ENCODE results near the gene WNT1.

The WNT1 gene

DNA sequence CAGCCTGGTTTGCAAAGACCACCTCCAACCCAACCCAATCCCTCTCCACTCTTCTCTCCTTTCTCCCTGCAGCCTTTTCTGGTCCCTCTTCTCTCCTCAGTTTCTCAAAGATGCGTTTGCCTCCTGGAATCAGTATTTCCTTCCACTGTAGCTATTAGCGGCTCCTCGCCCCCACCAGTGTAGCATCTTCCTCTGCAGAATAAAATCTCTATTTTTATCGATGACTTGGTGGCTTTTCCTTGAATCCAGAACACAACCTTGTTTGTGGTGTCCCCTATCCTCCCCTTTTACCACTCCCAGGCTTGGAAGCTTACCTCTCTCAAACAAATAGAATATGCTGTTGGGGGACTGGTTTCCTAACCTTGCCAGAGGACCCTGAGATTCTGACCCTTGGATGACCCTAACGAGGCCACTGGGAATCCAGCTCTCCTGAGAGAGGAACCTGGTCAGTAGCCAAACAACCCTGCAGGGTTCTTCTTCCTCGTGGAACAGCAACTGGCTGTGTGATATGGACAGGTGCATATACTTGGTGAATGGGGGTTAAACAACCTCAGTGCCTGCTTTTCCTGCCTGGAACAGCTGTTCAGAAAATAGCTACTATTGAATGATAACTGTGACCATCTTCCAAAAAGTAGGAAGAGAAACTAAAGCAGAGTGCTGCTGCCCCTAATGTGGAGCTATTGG, 4.4 kb downstream of the WNT1 start:
- Histone ChIP-seq H4K20me1 (ENCODE audit: insufficient read depth, low read length, poor library complexity, severe bottlenecking) (no peaks in the 10 kb centered on the region), H2AFZ (ENCODE audit: low read length) (no peak overlapping the region), H3K27me3 (ENCODE audit: insufficient read depth, low read length, poor library complexity, severe bottlenecking) (no peaks in the 10 kb centered on the region), H3K4me1 (ENCODE audit: insufficient read depth, low read length, poor library complexity, severe bottlenecking) (peaks cover 3% of the 10 kb centered on the region), H3K4me2 (ENCODE audit: low read depth, low read length, poor library complexity, severe bottlenecking) (no peak overlapping the region), H3K79me2 (ENCODE audit: insufficient read depth, low read length) (no peaks in the 10 kb centered on the region), H3F3A (ENCODE audit: low read depth) (no peaks in the 10 kb centered on the region), H3K9me2 (replicated peaks; ENCODE audit: low read depth, low read length) (no peaks in the 10 kb centered on the region), H3K9ac (ENCODE audit: low read depth, low read length, poor library complexity, severe bottlenecking) (no peak overlapping the region), H3K36me3 (ENCODE audit: insufficient read depth, low read length) (no peaks in the 10 kb centered on the region), H3K4me3 (ENCODE audit: low read length, poor library complexity, severe bottlenecking) (no peak overlapping the region), H3K9me3 (ENCODE audit: insufficient read depth, low read depth, low read length) (no peaks in the 10 kb centered on the region)
- TF ChIP-seq, protein P1, sequence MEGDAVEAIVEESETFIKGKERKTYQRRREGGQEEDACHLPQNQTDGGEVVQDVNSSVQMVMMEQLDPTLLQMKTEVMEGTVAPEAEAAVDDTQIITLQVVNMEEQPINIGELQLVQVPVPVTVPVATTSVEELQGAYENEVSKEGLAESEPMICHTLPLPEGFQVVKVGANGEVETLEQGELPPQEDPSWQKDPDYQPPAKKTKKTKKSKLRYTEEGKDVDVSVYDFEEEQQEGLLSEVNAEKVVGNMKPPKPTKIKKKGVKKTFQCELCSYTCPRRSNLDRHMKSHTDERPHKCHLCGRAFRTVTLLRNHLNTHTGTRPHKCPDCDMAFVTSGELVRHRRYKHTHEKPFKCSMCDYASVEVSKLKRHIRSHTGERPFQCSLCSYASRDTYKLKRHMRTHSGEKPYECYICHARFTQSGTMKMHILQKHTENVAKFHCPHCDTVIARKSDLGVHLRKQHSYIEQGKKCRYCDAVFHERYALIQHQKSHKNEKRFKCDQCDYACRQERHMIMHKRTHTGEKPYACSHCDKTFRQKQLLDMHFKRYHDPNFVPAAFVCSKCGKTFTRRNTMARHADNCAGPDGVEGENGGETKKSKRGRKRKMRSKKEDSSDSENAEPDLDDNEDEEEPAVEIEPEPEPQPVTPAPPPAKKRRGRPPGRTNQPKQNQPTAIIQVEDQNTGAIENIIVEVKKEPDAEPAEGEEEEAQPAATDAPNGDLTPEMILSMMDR (conservative IDR thresholded peaks at IDR 0.05; ENCODE audit: low read length): no peak
- TF ChIP-seq EZH2phosphoT487 (IDR thresholded peaks at IDR 0.05; ENCODE audit: borderline replicate concordance): no peak

DNA sequence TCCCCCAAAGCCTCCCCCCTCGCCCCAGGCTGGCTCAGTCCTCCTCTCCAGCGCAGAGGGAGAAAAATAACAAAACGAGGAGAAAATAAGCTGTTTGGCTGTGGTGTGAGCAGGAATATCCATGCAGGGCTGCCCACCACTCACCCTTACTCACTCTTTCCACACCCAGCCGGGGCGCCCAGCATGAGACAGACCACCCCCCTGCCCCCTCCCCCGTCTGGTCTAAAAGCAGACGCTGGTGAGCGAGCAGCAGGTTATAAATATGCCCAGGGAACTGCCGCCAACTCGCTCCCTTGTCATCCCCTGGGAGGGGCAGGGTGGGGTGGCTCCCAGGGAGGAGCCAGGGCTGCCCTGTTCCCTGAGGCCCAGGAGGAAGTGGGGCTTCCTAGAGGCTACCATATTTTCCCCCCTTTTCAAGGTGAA, 7.4 kb downstream of the WNT1 start:
- H3K9ac ChIP-seq (ENCODE audit: low read depth, low read length, poor library complexity, severe bottlenecking): no peak overlapping the region

GRCh38 chr12:48985901-48986300, 7.8 kb downstream of the WNT1 start:
- Histone ChIP-seq H3F3A (ENCODE audit: low read depth) (no peaks in the 10 kb centered on the region), H3K36me3 (ENCODE audit: insufficient read depth, low read length) (no peaks in the 10 kb centered on the region), H3K9ac (ENCODE audit: low read depth, low read length, poor library complexity, severe bottlenecking) (no peak overlapping the region), H3K9me2 (replicated peaks; ENCODE audit: low read depth, low read length) (no peaks in the 10 kb centered on the region), H3K4me2 (ENCODE audit: low read depth, low read length, poor library complexity, severe bottlenecking) (no peak overlapping the region), H2AFZ (ENCODE audit: low read length) (no peak overlapping the region), H3K9me3 (ENCODE audit: insufficient read depth, low read depth, low read length) (no peaks in the 10 kb centered on the region), H3K27me3 (ENCODE audit: insufficient read depth, low read length, poor library complexity, severe bottlenecking) (no peaks in the 10 kb centered on the region), H3K4me3 (ENCODE audit: low read length, poor library complexity, severe bottlenecking) (no peak overlapping the region), H3K4me1 (ENCODE audit: insufficient read depth, low read length, poor library complexity, severe bottlenecking) (peaks cover 2% of the 10 kb centered on the region), H4K20me1 (ENCODE audit: insufficient read depth, low read length, poor library complexity, severe bottlenecking) (no peaks in the 10 kb centered on the region), H3K79me2 (ENCODE audit: insufficient read depth, low read length) (no peaks in the 10 kb centered on the region)
- TF ChIP-seq EZH2phosphoT487 (IDR thresholded peaks at IDR 0.05; ENCODE audit: borderline replicate concordance): no peak
- TF ChIP-seq, protein P1 (conservative IDR thresholded peaks at IDR 0.05; ENCODE audit: low read length): no peak

More for the DNA sequence above, 7.4 kb downstream of the WNT1 start:
- Histone ChIP-seq H2AFZ (ENCODE audit: low read length) (no peak overlapping the region), H3F3A (ENCODE audit: low read depth) (no peaks in the 10 kb centered on the region), H3K4me1 (ENCODE audit: insufficient read depth, low read length, poor library complexity, severe bottlenecking) (no peaks in the 10 kb centered on the region), H3K79me2 (ENCODE audit: insufficient read depth, low read length) (no peaks in the 10 kb centered on the region), H3K9me2 (replicated peaks; ENCODE audit: low read depth, low read length) (no peaks in the 10 kb centered on the region), H3K4me2 (ENCODE audit: low read depth, low read length, poor library complexity, severe bottlenecking) (no peak overlapping the region), H3K36me3 (ENCODE audit: insufficient read depth, low read length) (no peaks in the 10 kb centered on the region), H3K4me3 (ENCODE audit: low read length, poor library complexity, severe bottlenecking) (no peak overlapping the region), H3K9me3 (ENCODE audit: insufficient read depth, low read depth, low read length) (no peaks in the 10 kb centered on the region), H4K20me1 (ENCODE audit: insufficient read depth, low read length, poor library complexity, severe bottlenecking) (no peaks in the 10 kb centered on the region), H3K27me3 (ENCODE audit: insufficient read depth, low read length, poor library complexity, severe bottlenecking) (no peaks in the 10 kb centered on the region)
- TF ChIP-seq EZH2phosphoT487 (IDR thresholded peaks at IDR 0.05; ENCODE audit: borderline replicate concordance): no peak
- TF ChIP-seq, protein P1 (conservative IDR thresholded peaks at IDR 0.05; ENCODE audit: low read length): no peak

Measured in Loucy (cell line).